Fibroblast of upper back skin (primary cell): ENCODE measurements around the gene RPS2.
A peak's percentile ranks its signal among the peaks of the same experiment; 100 is the strongest.
"Not testable (repeated sequence)": the region's sequence is repeated elsewhere in the genome, so short reads cannot be mapped to it uniquely, and the experiment has no call there.

Experiments
- DNase-seq: peaks from one replicate; pipeline ENCODE4 v3.0.0-alpha.2; 2013

The RPS2 gene

DNA sequence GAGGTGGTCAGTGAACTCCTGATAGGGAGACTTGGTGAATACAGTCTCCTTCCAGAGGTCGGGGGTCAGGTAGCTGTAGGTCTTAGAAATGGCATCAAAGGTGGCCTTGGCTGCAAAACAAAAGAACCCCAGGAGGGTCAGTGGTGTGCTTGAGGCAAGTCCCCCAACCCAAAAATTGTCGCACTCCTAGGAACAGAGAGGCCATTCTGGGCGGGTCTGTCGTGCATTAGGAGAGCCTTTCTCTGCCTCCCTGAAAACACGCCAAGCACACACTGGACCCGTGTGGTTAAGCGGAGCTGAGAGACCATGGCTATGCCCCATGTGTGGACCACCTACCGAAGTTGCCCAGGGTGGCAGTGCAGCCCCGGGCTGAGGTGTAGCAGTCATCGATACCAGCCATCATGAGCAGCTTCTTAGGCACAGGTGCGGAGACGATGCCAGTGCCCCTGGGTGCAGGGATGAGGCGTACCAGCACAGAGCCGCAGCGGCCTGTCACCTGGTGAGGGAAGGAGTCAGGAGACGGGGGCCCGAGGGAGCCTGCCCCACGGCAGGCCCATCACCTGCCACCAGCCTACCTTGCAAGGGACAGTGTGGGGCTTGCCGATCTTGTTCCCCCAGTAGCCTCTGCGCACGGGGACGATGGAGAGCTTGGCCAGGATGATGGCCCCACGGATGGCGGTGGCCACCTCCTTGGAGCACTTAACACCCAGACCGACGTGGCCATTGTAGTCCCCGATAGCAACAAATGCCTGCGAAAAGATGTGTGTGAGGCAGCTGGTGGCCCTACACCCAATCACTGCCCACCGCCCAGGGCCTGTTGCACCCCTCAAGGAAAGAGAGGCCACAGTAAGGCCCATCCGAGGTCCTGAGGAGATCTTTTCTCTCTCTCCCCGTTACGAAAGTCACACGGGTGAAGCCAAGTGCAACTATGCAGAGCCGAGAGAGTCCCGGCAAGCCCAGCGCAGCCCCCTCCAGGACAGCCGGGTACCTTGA is 2.2 kb downstream of the RPS2 start:
- not testable (repeated sequence) for DNase-seq

DNA sequence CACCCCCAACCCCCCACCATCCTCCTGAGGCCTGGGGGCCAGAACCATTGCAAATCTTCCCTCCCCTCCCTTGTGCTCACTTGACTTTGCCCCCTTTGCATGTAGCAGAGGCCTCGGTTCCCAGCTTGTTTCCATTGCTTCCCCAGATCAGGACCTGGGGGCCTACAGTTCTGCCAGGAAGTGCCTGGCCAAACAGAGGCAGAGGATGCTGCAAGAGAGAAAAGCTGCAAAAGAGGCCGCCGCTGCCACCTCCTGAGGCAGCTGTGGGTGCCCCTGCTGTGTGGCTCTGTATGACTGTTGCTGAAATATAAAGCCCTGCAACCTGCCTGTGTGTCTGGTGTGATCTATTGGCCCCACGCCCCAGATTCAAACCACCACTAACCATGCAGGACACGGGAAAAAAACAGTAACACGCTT is 3.0 kb downstream of the RPS2 start:
- DNase-seq, result peak; percentile 10

DNA sequence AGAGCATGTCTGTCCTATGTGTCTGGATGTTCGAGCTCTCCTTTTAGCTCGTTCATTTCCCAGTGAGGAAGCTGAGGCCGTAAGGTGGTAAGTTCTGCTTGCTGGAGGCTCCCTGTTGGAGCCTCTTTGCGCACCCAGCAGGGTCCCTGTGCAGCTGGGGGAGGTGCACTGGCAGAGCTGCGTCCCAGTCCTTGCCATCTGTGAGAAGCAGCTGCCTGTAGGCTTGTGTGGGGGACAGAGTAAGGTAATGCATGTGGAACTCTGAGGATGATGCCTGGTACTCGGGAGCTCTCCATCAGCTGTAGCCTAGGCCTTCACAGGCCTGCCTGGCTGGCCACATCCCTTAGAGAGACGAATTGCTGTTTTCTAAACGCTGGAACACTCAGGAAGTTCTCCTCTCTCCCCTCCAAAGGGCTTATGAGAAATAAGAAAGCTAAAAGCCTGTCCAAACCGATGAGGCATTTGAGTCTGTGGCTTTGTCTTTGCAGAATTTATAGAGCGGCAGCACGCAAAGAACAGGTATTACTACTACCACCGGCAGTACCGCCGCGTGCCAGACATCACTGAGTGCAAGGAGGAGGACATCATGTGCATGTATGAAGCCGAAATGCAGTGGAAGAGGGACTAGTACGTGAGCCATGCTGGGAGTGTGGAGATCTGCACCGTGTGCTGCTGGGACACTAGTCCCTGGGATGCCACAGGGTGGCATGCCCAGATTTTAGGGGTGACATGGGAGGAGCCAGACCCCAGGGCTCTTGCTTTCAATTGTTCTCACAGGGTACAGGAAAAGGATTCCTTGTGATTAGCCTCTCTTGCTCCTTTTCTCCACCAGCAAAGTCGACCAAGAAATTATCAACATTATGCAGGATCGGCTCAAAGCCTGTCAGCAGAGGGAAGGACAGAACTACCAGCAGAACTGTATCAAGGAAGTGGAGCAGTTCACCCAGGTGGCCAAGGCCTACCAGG is 3.7 kb downstream of the RPS2 start:
- DNase-seq, result peak; percentile 52

DNA sequence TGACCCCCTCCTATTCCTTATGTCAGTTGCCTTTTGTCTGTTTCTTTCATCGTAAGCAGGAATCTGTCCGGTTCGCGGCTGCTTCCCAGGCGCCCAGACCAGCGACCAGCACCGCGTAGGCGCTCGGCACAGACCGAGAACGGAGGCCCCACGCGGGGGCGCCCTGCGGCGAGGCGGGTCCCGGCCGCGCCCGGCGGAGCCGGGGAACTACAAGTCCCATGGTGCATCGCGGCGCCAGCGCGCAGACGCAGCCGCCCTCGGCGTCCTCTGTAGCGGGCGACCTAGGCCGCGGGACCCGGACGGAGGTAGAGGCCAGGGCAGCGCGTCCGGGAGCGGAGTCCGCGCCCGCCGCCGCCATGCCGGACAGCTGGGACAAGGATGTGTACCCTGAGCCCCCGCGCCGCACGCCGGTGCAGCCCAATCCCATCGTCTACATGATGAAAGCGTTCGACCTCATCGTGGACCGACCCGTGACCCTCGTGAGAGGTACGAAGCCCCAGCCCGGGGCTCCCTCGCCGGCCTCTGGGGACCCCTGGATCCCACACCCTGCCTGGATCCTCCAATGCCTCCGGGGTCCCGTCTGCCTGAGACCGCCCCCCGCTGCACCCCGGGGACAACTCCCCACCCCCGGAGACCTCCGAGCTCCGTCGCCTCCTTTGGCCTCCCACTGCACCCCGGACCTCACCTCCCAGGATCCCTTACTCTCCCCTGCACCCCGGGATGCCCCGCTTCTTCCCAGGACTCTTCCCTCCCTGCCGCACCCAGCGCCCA is 5.2 kb downstream of the RPS2 start, which contains the start of gene NDUFB10:
Gene NDUFB10, plus strand, starts transcription at position 270 of the 771 bp plus-strand sequence. Its CDS starts 87 bp downstream, at position 357.
- peak; percentile 85 for DNase-seq

DNA sequence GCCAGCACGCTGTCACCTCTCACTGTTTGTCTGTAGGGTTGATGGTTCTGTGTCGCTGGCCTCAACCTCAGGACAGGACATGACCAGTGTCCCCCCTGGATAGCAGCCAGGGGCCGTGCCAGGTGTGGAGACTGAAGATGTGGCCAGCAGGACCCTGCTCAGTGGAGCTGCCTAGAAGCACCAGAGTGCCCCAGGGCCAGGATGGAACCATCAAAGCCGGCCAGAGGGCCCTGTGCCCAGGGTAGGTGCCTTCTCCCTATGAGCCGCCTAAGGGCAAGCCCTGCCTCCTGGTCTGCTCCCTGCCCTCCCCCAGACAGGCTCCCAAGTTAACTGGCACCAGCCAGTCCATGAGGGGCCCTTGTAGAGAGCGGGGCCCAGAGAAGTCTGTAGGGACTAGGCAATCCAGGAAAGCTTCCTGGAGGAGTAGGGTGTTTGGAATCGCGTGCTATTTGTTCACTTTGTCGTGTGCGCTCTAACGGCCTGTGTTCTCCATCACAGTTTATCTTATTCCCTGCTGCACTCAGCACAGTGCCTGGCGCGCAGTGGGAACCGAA is 5.8 kb downstream of the RPS2 start:
- no peak for DNase-seq

DNA sequence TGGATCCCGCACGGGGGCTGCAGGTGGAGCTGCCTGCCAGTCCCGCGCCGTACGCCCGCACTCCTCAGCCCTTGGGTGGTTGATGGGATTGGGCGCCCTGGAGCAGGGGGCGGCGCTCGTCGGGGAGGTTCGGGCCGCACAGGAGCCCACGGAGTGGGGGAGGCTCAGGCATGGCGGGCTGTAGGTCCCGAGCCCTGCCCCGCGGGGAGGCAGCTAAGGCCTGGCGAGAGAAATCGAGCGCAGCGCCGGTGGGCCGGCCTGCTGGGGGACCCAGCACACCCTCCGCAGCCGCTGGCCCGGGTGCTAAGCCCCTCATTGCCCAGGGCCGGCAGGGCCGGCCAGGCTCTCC is 6.5 kb downstream of the RPS2 start:
- not testable (repeated sequence) for DNase-seq

DNA sequence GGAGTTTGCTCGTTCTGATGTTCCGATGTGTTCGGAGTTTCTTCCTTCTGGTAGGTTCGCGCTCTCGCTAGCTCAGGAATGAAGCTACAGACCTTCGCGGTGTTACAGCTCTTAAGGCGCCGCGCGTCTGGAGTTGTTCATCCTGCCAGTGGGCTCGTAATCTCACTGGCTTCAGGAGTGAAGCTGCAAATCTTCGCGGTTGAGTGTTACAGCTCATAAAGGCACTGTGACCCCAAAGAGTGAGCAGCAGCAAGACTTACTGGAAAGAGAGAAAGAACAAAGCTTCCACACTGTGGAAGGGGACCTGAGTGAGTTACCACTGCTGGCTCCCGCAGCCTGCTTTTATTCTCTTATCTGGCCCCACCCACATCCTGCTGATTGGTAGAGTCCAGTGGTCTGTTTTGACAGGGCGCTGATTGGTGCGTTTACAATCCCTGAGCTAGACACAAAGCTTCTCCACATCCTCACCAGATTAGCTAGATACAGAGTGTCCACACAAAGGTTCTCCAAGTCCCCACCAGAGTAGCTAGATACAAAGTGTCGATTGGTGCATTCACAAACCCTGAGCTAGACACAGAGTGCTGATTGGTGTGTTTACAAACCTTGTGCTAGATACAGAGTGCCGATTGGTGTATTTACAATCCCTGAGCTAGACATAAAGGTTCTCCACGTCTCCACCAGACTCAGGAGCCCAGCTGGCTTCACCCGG is 7.0 kb downstream of the RPS2 start:
- not testable (repeated sequence) for DNase-seq

DNA sequence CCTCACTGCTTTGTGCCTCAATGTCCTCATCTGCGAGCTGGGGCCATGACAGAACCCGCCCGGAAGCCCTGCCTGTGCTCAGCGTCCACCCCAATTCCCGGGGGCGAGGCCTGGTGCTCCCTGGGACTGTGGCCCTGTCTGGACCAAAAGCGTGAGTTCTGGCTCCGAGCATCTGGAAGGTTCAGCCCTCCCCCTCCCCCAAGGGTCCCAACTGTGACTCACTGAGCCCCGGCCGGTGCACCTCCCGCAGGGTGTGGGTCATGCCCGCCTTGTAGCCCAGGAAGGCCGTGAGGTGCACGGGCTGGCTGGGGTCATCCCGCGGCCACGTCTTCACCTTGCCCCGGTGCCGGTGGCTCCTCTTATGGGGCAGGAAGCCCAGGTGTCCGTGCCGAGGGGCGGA is 10.9 kb downstream of the RPS2 start:
- DNase-seq, result no peak

DNA sequence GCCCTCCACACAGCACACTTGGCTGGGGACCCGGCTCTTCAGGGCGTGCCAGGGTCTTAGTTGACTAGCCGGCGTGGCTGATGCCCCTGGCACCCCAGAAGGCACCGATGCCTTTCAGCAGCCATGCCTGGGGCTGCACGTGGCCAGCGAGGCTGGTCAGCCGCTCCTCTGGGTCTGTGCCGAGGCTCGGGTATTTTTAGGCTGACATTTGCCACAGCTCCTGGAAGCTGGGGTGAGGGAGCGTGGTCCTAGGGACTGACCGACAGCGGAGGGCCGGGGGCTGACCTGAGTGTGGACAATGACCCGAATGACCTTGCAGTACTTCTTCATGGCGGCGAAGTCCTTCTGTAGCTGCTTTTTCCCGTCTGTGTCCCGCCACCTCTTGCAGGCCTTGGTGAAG is 14.1 kb downstream of the RPS2 start:
- DNase-seq, result no peak

DNA sequence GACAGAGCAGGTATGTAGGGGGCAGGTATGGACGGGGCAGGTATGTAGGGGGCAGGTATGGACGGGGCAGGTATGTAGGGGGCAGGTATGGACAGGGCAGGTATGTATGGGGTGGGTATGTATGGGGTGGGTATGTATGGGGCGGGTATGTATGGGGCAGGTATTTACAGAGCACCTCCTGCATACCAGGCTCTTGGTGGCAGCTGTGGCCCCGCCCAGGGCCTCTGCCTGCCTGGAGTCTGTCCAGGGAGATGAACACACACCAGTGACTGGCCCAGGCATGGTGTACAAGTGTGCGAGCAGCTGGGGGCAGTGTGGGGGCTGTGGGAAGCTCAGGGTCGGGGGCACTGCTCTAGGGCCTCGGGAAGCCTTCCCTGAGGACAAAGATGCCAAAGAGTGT is 14.6 kb downstream of the RPS2 start:
- DNase-seq, result no peak

DNA sequence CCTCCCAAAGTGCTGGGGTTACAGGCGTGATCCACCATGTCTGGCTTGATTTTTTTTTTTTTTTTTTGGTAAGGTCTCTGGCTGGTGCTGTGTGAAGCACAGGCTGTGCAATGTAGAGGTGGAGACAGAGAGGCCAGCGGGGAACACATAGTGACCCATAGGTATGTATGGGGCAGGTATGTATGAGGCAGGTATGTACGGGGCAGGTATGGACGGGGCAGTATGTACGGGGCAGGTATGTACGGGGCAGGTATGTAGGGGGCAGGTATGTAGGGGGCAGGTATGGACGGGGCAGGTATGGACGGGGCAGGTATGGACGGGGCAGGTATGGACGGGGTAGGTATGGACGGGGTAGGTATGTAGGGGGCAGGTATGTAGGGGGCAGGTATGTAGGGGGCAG is 15.1 kb downstream of the RPS2 start:
- DNase-seq, result no peak

DNA sequence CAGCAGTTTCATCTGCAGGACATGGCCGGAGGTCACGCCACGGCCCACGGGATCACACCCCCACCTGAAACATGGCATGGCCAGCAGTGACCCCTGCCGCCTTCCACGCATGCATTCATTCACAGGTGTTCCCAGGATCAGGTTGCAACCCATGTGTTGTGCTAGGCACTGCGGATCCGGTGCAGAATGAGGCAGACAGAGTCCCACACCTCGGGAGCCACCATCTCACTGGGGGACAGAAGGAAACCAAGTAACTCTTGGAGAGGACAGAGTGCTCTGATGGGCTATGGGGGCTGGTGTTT is 17.3 kb downstream of the RPS2 start:
- no peak for DNase-seq

DNA sequence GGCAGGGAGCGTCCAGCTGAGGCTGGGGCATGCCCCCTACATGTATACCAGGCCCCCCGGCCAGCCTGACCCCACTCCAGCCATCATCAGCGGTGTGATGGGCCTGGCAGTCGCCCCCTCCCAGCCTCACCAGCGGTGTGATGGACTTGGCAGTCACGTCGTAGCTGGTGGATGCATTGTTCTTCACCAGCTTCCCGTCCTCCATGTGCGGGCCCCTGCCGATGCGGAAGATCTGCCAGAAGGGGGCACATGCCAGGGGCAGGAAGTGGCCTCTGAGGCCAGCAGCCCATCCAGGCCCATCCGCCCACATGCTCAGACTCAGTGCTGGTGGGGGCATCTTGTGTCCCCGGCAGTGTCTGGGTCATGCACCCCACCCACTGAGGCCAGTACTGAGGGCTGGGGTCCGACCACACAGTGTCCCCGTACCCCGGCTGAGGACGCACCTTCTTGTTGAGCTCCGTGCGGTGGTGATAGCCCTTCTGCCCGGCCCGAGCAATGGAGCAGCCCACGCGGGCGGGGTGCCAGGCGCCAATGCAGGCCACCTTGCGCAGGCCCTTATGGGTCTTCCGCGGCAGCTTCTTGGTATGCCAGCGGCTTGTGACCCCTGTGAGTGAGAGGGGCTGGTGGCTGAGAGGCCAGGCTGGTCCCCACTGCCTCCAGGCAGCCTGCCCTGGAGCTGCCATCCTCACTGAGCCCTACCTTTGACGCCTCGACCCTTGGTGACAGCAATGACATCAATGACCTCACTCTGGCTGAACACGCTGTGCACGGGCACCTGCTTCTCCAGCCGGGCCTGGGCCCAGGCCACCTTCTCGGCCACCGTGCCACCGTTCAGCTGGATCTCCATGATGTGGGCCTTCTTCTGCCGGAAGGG is 17.9 kb downstream of the RPS2 start:
- DNase-seq, result no peak

DNA sequence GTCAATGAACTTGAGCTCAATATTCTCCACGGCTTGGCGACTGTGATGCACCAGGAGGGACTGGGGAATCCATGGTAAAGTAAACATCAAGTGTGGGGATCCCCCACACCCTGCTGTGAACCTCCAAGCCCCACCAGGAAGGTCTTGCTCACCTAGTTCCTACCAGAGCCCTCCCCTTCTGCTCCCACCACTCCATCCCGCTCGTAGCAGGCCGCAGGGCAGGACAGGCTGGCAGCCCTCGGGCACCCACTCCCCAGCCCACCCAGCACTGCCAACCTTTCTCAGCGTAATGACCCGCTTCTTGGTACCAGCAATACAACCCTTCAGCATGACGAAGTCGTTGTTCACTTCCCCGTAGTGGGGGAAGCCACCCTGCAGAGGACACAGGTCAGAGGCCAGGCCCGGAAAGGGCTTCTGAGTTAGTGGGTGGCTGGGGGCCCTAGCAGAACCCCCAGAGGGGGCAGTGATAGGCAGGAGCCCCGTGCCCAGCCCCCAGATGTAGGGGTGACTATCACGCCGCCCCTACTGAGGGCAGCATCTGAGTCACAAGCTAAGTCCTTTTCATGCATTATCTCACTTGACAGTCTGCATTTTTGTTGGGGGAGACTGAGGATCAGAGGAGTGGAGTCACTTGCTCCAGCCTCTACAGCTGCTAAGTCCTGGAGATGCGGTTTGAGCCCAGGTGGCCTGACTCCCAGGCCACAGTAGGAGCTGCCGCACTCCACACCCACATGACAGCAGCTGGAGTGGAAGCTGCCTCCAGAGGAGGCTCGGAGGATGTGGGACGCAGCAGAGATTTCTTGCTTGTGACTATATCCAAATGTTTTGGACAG is 18.9 kb downstream of the RPS2 start:
- no peak for DNase-seq

DNA sequence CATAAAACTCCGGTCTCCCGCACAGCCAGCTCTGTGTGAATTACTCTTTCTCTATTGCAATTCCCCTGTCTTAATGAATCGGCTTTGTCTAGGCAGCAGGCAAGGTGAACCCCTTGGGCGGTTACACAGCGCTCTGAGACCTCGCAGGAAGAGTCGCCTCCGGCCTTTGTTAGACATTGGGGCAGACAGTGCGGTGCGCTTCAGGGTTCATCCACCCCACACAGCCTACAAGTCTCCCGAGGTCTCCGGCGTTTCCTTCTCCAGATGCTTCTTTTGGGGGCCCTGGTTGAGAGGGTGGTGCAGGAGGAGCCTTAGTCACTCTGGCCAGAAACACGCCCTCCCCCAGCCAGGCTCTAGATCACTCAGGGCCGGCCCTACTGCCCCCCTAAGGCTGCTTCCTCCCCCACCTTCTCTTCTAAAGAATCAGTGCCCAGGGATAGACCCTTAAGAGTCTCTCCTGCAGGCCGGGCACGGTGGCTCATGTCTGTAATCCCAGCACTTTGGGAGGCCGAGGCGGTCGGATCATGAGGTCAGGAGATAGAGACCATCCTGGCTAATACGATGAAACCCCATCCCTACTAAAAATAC is 19.9 kb downstream of the RPS2 start:
- no peak for DNase-seq

DNA sequence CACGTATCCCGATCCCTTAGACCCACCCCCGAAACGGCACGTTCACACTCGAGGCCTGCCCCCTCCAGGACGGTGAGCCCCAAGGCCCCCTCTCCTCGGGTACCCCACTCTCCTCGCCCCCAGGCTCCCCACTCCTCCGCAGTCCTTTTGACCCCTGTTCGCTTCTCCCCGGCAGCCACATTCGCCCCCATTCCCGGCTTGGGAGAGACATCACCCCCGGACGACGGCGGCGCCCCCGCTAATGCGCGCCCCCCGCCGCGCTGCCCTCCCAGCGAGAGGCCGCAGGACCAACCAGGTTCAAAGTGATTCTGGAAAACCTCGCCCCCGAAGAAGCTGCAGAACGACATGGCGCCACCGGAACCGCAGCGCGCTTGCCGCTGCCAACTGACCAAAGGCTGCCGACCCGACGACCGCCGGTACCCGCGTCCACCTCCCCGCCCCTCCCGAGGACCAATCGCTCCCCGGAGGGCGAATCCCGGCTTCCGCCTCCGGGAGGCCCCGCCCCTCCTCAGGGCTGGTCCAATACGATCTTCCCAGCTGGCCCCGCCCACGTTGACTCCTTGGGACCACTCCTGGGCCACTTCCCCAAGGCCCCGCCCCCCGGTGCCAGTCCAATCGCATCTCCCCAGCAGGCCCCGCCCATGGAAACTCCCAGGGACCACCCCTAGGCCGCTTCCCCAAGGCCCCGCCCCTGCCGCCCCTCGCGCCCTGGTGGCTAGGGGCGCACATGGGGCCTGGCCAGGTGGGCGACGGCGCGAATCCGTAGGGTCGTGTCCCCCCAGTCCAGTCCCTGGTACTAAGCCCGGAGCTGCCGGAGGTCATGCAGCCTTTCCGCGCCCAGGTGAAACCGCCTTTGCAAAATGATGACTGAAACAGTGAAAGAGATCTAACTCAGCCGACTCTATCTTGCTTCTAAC is 21.6 kb downstream of the RPS2 start, which contains the start of gene MSRB1:
Gene MSRB1, minus strand, starts transcription at position 390 of the 917 bp plus-strand sequence. Its CDS starts 43 bp downstream, at position 347.
- DNase-seq, result peak; percentile 99

DNA sequence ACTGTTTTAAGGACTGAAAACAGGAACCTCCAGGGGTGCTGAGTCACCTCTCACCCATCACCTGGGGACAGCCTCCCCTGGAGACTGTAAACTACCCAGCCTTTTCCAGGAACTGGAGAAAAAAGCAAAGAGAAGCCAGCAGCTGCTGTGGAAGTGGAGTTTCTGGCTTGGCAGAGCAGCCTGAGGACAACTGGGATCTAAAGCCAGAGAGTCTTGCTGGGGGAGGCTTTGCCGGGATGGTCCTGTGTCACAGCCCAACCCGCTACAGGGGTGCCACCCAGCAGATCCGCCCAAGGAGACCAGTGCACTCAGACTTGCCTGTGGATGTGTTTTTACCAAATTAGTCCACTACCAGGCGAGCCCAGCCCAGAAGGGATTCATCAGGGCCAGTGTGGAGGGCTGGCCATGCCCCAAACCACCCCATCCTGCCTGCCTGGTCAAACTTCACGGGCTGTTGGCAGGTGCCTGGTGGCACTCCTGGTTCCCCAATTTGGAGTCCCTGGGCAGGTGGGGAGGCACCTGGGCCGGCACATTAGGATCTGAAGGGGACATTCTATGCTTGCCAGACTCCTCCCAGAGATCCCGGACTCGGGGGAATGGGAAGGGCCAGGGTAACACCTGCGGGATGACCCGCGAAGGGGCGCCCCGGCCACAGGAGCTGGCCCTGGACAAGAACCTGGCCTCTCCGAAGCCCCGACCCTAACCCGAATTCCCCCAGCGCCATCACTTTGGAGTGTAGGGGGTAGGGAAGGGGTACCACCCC is 22.4 kb downstream of the RPS2 start:
- DNase-seq, result no peak
